HG03159 (cell line): ENCODE data around the gene CD36.

Experiments used
- ATAC-seq: cut with Tn5 transposase; IDR thresholded peaks from one replicate; pipeline ENCODE4 v1.9.1; 2021; ENCODE audit warnings: mild to moderate bottlenecking, moderate library complexity; ENCODE audit not compliant: unreplicated experiment

Gene CD36

DNA sequence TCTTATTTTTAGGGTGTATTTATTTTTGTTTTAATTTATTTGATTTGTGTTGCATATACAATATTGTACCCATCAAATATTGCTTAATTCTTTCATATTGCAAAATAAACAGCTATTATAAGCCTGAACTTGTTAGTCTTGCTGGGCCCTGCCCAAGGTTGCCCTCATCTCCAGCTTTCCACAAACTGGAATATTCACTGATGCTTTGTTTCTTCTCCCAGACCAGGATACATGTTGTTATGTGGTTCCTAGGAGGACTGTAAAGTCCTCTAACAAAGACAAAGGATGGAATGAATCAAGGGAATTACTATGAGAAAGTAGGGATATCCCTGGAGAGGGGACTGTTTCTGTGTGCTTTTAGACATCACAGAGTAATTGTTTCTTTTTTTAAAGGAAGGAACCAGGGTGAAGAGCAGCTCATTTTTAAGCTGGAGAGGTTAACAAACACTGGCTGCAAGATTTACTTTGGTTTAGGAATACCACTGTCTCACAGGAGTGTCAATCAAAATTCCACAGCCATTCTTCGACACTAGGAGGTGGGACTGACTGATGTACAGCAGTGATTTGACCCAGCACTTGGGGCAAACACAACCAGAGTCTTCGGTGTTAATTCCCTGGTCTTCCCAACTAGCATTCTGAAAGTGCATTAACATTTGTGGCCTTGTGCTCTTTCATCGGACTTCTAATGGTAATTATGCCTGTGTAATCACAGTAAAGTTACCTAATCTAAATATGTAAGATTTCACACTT, 14.8 kb upstream of the CD36 start:
- ATAC-seq = no peak

DNA sequence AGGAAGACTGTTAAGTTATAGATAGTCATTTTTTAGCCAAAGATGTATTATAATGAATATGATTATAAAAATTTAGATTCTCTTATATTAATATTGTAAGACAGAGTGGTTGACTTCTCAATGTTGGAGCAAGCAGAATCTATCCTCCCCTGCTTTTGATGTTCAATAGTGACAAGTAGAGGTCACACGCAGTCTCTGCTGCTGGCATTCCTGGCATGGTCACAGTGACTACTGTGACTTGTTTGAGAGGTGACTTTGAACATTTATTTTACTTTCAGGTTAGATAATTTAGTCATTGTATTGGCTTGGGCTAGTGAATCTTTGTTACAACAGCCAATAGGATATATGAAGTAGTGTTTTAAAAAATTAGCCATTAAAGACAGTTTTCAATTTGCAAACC, 13.7 kb upstream of the CD36 start:
- no peak for ATAC-seq

DNA sequence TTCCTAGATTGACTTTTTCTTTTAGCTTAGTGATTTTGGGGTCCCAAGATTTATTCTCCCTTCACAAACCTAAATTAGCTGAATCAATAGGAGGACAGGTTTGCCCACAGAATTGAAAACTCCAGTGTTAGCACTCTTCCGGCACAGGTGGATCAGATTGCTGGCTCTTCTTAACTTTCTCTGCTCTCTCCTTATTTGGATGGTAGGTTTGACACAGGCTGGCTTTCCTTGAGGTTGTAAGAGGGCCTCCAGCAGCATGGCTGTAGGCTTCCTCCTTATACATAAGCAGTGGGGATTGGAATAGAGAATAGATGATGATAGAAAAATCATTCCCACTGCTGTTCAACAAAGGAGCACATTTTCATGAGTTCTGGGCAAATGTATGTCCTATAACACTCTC, 9.4 kb upstream of the CD36 start:
- no peak for ATAC-seq

DNA sequence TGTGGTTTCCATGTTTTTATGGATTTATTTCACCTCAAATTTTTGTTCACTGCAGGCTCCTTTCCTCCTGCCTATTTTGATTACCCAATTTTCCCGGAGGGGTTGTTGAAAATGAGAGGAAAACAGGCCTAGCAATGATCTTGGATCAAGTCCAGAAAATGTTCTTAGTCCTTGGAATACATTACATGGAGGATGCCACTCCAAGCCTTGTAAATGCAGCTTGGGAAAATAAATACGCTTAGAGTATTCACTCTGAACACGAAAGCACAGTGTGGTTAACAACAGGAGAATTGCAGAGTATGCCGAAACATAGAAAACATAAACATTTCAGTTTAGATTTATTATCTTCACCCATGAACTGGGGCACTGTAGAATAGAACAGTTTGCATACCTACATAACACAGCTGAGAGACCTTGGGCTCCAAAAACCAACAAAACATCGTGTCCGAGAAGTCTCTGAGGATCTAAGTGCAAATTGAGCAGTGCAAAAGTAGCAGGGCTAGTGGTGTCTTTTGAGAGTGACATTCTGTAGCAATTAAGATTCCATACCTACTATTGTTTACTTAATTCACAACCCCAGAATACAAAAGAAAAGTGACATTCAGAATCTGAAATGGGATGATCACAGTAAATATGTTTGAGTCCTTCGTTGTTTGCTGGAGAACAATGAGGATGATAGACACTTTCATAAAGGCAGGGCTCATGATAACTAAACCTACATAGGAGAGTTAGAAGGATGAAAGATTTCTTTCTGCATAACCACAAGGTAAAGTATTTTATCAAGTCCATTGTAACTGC, 7.6 kb upstream of the CD36 start:
- no peak for ATAC-seq

DNA sequence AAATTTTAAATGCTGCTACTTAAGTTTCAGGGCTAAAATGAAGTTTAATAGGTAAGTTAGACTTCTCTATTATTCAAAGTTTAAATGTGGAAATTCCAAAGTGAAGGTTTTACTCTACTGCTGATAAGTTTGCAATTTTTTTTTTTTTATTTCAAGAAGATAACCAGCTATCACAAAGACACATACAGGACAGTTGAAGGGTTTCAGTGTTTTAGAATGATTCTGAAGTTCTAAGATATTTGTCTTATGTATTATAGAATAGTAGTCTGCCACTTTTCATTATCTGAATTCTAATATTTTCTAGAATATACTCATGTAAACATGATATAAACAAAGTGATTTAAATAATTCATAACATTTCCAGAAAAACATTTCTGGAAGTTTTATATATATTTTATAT, 7.0 kb upstream of the CD36 start:
- ATAC-seq = no peak

DNA sequence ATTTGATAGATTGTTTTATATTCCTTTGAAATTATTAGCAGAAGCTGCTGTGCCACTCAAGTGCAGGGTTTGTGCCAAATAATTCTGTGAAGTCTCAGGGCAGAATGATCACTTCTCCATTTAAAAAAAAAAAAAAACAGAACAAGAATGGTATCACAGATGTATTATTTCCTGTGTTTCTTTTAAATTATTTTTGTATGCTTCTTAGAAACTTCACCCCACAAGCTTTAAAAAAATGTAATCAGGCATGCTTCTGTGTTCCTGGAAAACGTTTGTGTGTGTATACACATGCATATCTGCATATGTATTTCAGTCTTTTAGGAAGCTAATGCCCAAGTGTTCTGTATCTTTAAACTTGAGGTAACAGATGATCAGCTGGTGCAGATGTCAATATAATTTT, 6.3 kb upstream of the CD36 start:
- no peak for ATAC-seq

DNA sequence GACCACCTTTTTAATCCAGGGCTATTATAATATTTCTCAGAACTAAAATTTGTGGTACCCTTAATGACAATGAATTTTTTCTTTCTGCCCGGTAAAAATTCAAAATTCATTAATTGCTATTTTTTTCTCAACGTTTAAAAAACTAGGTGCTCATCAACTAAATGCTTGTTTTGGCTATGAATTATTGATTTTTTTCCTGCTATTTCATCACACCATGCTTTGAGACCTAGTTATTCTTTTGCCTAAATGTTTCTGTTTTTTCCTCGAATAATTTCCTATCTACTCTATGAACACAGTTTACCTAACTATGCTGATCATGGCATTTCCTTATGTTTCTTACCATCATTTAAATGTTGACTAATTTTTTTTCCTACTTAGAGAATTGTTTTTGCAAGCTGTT, 5.6 kb upstream of the CD36 start:
- no peak for ATAC-seq

DNA sequence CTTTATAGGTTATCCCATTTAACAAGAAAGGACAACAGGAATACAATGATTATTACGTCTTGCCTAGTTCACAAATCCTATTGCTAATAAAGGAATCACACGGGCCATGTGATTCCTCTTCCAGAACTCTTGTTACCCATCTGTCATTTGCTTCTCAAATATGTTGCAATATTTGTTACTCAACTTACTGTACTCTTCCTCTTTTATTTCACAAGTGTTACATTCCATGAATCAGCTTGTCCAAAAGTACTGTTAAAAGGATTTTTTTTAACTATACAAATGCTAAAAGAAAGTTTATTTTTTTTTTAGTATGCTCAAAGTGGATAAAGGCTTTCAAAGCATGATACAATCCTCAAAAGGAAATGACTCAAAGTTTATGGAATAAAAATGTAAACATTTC, 3.9 kb upstream of the CD36 start:
- no peak for ATAC-seq

DNA sequence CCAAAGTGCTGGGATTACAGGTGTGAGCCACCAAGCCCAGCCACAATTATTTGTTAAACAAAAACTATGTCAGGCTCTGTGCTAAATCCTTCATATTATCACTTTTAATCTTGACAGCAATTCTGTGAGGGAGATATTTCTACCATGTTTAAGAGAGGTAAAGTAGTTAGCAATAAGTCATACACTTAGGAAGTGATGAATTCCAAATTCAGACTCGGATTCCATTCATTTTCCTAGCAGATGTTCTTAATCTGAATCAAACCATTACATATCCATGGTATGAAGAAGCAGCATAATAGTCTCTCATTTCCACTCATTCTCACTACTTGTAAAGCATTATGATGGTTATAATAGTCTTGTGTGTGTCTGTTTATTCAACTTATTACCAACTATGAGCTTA, 2.9 kb upstream of the CD36 start:
- ATAC-seq = no peak

DNA sequence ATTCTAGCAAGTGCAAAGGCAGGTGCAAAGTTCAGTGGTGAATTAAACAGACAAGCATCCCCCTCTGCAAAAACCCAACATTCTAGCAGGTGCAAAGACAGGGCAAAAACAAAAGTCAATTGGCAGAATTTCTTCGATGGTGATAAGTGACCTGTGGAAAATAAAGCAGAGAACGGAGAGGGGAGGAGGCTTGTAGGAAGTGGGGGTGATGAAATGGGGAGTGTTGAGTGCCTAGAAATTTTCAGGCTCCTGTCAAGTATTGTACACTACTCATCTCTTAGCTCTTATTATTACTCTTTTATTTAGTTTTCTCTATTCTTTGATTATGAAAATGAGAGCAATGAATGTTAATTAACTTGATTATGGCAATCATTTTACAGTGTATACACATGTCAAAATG, 2.4 kb upstream of the CD36 start:
- no peak for ATAC-seq

DNA sequence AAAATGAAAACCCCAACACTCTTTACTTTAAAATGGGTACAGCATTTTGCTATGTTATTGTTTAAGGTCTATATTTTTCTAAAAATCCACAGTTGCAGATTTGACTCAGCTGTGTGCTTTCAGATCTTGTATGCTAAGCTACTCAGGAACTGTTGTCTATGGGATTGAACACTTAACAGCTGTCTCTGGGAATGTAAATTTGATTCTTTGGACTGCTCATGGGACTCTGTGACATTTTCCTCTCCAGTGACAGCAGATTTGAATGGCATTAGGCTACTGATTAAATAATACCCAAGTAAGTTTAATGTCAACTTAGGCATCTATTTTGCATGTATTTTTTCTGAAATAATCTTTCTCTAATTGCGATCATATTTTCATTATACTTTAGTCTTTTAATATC, 1.7 kb upstream of the CD36 start:
- no peak for ATAC-seq

DNA sequence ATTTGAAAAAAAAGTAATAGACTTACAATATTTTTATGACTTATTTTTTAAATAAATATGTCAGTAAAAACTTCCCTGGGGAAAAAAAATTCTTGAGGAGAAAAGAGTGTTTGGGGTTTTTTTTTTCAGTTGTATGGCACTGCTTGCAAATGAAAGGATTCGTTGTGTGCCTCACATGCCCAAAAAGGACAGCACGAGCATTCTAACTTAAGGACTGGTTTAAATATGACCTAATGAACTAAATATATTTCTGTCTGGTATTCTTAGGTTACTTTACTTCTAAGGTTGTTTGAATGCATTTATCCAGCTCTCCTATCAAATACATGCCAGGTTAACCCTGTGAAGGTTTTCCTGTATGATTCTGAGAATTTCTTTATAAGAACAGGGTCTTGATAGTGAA, 988 bp upstream of the CD36 start:
- ATAC-seq = no peak

DNA sequence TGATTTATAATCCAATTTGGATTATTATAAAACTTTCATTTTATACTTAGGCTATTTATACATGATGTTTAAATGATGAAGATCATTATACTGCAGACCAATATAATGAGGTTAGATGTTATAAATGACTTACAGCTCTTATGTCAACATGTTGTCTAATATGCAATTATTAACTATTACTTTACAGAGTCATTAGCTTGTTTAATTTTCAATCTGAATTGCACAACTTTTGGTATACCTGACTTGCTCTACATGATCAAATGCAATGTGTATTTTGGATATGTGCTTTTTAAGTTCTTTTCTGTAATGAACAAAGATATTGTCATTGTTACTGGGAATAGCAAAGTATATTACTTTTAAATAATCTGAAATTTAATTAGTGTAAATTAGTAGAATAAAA, 569 bp downstream of the CD36 start:
- ATAC-seq = no peak

DNA sequence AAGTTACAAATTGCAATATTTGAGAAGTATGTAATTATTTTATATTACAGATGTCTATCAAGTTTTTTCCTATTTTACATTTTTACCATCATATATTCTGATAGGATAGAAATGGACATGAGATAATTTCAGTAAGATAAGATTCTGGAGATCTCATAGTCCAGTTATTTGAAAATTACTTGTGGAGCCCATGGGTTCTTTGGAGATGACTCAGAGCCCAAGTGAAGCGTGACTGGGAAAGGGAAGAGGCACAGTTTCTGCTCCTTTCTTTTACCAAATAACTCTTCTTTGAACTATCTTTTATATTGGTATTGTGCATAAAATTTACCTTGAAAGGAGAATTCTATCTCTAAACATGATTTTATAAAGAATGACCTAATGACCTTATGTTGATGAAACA, 2.4 kb downstream of the CD36 start:
- no peak for ATAC-seq

DNA sequence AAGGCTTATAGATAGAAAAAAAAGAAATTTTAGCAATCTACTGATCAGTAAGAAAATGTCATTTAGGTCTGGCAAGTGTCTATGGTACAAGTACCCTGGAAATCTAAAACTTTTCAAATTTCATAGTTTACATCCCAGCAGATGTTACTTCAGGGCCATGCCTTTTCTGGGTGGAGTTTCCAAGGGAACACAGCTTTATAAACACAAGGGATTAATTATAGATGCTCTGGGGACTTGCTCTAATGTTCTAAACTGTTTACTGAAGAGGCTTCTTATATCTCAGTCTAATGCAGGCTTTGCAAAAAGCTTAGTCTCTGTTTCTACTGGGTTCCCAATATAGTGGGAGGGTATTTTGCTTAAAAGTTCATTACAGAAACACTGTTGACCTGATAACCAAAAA, 3.1 kb downstream of the CD36 start:
- ATAC-seq = no peak

DNA sequence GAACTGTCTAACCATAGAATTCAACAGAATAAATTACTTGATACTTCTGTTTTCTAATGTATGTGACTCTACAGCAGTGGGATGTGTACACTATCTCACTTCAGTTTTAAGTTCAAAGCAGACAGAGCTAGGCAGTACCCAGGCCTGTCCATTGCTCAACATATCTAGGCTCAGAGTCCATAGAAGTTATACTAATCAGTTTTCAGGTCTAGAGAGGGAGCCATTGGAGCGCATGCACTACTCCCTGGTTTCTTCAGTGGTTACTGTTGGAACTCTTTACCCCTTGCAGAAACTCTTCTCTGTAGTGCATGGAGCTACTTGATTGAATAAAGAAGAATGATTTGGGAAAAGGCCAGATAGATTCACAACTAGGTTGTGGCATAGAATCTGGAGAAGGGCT, 4.4 kb downstream of the CD36 start:
- ATAC-seq = no peak

DNA sequence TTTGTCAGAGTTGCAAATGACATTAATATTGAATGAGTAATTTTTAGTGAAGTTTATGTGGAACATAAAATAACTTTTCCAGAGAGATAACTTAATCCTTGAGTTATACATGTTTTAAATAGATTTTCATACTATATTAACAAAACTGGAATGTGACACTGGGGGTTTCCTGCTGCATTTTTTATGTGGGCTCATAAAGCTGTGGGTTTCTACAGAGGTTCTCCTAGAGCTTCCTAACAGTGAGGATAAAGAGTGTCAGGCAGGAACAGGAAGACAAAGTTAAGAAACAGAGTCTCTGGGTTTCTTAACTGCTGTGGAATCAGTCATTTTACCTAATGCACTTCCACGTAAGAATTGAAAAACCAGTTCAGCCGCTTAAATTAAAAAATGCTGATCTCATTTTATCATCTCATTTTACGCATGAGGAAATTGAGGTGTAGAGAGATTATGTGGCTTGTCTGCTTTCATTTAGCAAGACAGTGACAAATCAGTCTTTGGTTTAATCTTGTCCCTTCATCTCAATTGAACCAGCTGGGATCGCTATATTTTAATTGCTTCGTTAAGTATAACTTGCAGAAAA, 5.0 kb downstream of the CD36 start:
- no peak for ATAC-seq

DNA sequence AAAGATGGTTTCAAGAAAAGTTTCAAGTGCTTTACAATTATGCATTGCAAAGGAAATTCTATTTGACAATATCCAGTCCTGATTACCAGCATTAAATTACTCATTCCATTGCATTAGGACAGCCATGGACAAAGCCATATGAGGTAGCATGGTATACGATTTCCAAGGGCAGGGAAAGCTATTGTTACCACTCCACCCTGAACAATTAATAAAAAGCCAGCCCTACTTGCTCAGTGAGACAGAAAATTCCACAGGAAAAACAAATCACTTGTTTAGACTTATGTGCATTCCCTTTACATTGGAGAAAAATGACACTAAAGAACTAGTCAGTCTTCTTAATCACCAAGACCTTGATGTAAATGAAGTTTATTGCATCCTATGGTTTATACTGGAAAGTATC, 5.6 kb downstream of the CD36 start:
- ATAC-seq = no peak

DNA sequence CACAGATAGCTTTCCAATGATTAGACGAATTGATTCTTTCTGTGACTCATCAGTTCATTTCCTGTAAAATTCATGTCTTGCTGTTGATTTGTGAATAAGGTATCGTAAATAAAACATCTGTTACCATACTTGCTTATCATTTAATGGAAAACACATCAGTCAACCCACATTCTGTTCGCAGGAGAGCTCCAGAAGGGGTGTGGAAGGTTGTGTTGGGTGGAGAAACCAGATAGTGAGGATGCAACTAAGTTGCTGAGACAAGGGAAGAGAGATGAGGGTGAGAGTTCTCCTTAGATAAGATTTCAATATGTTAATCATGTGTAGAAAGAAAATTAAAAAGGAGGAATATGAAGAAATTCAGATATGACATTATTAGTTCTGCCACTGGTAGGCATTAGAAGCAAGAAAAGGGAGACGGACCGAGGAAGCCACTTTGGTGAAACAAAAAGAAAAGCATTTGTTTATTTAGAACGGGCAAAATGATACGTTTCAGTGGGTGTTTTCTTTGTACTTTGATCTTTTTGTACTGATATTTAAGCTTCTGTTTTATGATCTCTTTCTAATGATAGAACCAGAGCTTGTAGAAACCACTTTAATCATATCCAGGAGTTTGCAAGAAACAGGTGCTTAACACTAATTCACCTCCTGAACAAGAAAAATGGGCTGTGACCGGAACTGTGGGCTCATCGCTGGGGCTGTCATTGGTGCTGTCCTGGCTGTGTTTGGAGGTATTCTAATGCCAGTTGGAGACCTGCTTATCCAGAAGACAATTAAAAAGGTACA, 7.8 kb downstream of the CD36 start:
- ATAC-seq = no peak

DNA sequence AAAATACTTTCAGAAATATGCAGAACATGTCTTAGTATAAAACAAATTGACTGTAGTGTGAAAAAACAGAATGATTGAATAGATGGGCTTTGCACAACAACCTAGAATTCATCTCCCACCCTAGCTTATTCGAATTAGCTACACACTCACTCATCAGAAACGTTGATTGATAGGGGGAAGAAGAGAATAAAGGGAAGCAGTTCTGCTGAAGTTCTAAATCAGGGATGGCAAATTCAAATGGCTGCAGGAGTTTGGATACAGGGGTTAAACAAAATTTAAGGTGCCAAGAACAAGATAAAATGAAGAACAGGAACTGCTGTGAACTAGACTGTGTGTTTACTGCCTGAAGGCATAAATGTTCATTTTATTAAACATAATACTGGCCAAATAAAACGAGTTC, 9.0 kb downstream of the CD36 start:
- ATAC-seq = no peak

DNA sequence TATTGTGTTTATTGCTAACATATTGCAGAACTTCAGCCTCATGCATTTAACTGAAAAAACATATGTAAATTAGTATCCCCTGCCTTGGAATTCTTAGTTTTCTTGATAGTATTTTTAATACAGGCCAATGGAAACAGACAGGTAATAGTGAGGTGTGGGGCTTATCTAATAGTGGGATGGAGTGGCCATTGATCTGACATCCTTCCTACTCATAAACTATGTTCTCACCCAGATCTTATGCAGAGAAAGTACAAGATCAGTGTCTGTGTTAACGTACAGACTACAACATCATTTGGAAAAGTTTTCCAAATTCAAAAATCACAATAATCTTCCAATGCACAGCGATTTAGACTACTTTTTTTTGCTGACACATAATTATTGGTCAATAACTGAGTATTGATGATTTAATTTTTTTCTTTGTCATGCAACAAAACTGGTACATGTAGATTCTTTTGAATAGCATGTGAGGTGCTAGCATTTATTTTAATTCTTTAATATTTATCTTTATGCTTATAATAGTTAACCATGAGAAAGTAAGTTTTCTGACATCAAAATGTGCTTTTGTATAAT, 9.7 kb downstream of the CD36 start:
- no peak for ATAC-seq
